GM18519 (cell line): Measurements from ENCODE around the gene MARF1.
"Not testable (repeated sequence)": the region's sequence is repeated elsewhere in the genome, so short reads cannot be mapped to it uniquely, and the experiment has no call there.

Experiments
- ATAC-seq: cut with Tn5 transposase; IDR thresholded peaks from one replicate; pipeline ENCODE4 v1.9.1; 2021; ENCODE audit warnings: mild to moderate bottlenecking, moderate library complexity; ENCODE audit not compliant: unreplicated experiment, low FRiP score

MARF1 gene

DNA sequence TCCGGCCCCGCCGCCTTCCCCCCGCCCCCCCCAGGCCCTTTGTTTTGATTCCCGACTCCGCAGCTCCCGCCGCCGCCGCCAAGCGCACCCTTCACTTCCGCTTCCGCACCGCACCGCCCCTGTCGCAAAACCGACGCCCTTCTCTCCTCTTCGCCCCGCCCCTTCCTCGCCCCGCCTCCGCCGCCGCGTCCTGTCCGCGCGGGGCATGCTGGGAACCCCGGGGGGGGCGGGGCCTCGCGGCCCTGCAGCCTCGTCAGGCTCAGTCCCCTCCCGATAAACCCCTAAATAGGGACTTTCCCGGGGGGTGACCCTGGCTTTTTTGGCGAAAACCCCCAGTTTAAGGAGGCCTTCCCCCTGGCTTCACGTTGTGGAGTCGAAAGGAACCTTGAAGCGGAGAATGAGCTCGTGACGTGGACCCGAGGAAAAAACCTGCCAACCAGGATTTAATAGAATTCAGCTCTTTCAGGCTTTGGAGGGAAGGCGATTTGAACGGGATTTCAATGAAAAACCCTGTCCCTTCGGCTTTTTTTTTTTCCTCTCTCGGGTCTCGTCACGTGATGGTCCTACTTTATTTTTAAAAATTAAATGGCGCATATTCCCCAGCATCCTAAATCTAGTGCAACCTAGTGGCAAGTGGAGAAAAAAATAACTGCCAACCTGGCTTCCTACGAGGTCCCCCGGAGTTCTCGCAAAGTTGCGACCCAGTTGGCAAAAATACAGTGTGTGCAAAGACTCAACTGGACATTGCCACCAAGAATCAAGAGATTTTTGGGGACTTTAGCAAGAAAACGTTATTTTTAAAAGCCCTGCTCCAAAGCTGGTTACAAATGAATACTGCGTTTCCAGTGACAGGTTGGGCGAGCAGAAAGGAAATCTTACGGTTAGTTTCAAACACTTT, at the start of gene MARF1:
Gene MARF1 (minus strand): TSS at position 107 of the 898 bp plus-strand sequence. CDS start 3,921 bp downstream, outside the sequence.
- ATAC-seq = peak; percentile 23

- not testable (repeated sequence) for ATAC-seq
These were observed 49.6 kb upstream of the MARF1 start for GRCh38 chr16:15692508-15692907.

DNA sequence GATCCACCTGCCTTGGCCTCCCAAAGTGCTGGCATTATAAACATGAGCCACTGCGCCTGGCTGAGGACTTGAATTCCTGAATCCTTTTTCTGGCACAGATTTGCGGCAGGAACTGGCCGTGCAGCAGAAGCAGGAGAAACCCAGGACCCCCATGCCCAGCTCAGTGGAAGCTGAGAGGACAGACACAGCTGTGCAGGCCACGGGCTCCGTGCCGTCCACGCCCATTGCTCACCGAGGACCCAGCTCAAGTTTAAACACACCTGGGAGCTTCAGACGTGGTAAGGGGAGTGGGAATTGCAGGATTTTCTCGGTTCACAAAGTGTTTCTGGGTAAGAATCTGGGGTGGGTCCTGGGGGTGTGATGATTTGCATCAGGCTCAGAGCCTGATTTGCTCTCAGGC, 48.1 kb upstream of the MARF1 start:
- ATAC-seq = no peak

- no peak for ATAC-seq
These were observed 47.3 kb upstream of the MARF1 start for GRCh38 chr16:15690296-15690695.

DNA sequence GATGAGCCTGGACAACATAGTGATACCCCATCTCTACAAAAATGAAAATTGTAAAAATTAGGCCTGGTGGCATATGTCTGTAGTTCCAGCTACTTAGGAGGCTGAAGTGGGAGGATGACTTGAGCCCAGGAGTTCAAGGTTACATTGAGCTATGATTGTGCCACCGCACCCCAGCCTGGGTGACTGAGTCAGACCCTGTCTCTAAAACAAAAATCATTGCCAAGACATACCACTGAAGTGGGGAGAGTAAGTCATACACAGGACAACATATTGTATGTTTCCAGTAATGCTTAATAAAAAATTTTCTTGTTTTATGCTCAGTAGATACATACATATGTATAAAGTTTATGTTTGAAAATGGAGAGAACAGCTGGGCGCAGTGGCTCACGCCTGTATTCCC, 46.3 kb upstream of the MARF1 start:
- ATAC-seq = no peak

- no peak for ATAC-seq
These were observed 43.3 kb upstream of the MARF1 start for GRCh38 chr16:15686287-15686686.

DNA sequence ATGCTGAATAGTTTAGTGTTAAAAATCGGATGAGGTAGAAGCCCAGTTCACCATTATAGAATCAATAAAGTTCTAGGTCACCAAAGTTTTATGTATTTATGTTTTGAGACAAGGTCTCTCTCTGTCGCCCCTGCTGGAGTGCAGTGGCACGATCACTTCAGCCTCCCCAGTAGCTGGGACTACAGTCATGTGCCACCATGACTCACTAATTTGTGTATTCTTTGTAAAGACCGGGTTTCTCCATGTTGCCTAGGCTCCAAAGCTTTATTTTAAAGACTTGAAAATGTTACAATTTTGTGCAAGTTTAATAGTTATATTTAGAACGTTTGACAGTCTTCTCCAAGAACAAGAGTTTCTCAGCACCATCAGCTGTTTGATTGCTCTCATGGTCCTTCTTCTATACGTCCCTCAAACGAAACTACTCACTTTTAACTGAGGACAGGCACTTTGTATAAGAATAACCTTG, 39.2 kb upstream of the MARF1 start:
- ATAC-seq = no peak

DNA sequence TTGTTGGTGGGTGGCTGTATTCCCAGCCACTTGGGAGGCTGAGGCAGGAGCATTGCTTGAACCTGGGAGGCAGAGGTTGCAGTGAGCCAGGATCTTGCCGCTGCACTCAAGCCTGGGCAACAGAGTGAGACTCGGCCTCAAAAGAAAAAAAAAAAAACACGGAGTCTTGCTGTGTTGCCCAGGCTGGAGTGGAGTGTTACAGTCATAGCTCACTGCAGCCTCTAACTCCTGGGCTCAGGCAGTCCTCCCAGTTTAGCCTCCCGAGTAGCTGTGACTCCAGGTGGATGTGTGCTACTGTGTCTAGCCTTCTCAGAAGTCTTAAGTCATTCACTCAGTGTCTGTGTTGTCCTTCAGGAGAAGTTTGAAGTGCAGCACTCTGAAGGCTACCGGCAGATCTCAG, 34.5 kb upstream of the MARF1 start:
- no peak for ATAC-seq

- no peak for ATAC-seq
These were observed 33.6 kb upstream of the MARF1 start for GRCh38 chr16:15676506-15676905.

- no peak for ATAC-seq
These were observed 31.6 kb upstream of the MARF1 start for GRCh38 chr16:15674571-15674970.

GRCh38 chr16:15672514-15673167, 29.7 kb upstream of the MARF1 start:
- ATAC-seq = no peak

DNA sequence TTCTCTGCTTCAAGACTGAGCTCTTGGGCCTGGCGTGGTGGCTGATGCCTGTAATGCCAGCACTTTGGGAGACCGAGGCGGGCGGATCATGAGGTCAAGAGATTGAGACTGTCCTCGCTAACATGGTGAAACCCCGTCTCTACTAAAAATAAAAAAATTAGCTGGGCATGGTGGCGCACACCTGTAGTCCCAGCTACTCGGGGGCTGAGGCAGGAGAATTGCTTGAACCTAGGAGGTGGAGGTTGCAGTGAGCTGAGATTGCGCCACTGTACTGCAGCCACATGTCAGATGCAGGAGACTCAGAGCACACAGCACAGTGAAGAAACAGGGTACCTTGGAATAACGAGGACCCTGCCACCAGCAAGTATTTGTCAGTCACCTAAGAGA, 29.2 kb upstream of the MARF1 start:
- not testable (repeated sequence) for ATAC-seq

GRCh38 chr16:15671530-15672117, 28.7 kb upstream of the MARF1 start:
- no peak for ATAC-seq

- no peak for ATAC-seq
These were observed 24.3 kb upstream of the MARF1 start for GRCh38 chr16:15667091-15667742.

- no peak for ATAC-seq
These were observed 22.2 kb upstream of the MARF1 start for GRCh38 chr16:15665107-15665506.

DNA sequence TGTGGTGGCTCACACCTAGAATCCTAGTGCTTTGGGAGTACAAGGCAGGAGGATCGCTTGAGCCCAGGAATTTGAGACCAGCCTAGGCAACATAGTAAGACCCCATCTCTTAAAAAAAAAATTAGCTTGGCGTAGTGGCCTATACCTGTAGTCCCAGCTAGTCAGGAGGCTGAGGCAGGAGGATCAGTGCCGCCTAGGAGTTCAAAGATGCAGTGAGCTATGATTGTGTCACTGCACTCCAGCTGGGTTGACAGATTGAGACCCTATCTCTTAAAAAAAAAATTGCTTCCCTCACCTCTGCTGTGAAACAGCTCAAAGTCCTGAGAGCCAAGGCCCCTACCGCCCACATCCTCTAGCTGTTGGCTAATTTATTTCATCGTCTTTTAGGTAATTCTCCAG, 17.2 kb upstream of the MARF1 start:
- ATAC-seq = no peak

GRCh38 chr16:15658556-15658955, 15.6 kb upstream of the MARF1 start:
- ATAC-seq = no peak

GRCh38 chr16:15658149-15658548, 15.2 kb upstream of the MARF1 start:
- ATAC-seq = no peak

DNA sequence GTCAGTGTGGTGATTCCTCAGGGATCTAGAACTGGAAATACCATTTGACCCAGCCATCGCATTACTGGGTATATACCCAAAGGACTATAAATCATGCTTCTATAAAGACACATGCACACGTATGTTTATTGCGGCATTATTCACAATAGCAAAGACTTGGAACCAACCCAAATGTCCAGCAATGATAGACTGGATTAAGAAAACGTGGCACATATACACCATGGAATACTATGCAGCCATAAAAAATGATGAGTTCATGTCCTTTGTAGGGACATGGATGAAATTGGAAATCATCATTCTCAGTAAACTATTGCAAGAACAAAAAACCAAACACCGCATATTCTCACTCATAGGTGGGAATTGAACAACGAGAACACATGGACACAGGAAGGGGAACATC, 12.6 kb upstream of the MARF1 start:
- not testable (repeated sequence) for ATAC-seq

DNA sequence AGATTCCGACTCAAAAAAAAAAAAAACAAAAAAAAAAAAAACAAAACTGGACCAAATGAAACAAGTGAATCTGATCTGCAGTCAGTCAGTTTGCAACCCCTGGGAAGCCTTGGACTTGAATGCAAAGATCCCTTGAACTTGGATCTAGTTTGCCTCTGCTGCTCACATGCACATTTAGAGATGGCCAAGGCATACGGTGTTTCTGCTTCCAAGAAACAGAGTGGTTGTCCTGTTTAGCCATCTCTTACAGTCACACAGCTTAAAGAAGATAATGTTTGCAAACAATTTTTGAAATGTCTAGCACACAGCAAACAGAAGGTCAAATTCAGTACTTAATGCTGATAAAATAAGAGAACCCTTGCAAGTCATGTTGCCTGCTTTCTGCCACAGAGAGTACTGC, 11.6 kb upstream of the MARF1 start:
- ATAC-seq = no peak

- ATAC-seq = no peak
These were observed 10.3 kb upstream of the MARF1 start for GRCh38 chr16:15653227-15653626.
